KMS-11 (cell line): ENCODE data around the gene CXCL9.
"Not testable (repeated sequence)": the region's sequence is repeated elsewhere in the genome, so short reads cannot be mapped to it uniquely, and the experiment has no call there.

Source experiments
- H2AFZ ChIP-seq: fragments of 200-600 bp; sonication (generic); 2 replicates; pipeline ENCODE4 v1.6.1; 2016; ENCODE audit warnings: antibody characterized with exemption, mixed run types, low read depth
- H3K27ac ChIP-seq: fragments of 200-600 bp; sonication (generic); 2 replicates; pipeline ENCODE4 v1.6.1; 2016; ENCODE audit warnings: mild to moderate bottlenecking, mixed run types
- H3K27me3 ChIP-seq: fragments of 200-600 bp; sonication (generic); 2 replicates; pipeline ENCODE4 v1.6.1; 2017; ENCODE audit warnings: mild to moderate bottlenecking, low read depth, mixed run types, moderate library complexity; ENCODE audit not compliant: insufficient read depth
- H3K36me3 ChIP-seq: fragments of 200-600 bp; sonication (generic); 2 replicates; pipeline ENCODE4 v1.6.1; 2017; ENCODE audit warnings: mild to moderate bottlenecking, mixed run types; ENCODE audit not compliant: insufficient read depth
- H3K4me1 ChIP-seq: fragments of 200-600 bp; sonication (generic); 2 replicates; pipeline ENCODE4 v1.6.1; 2016; ENCODE audit warnings: mild to moderate bottlenecking, low read depth, mixed run types; ENCODE audit not compliant: poor library complexity, severe bottlenecking
- H3K4me2 ChIP-seq: fragments of 200-600 bp; sonication (generic); 2 replicates; pipeline ENCODE4 v1.7.0; 2016; ENCODE audit warnings: mild to moderate bottlenecking, mixed run types
- H3K4me3 ChIP-seq: fragments of 200-600 bp; sonication (generic); IDR thresholded peaks from 2 replicates; pipeline ENCODE4 v1.6.1; 2017; ENCODE audit warnings: low read depth, low read length, mixed read lengths; ENCODE audit not compliant: insufficient read depth
- H3K79me2 ChIP-seq: fragments of 200-600 bp; sonication (generic); 2 replicates; pipeline ENCODE4 v1.6.1; 2016; ENCODE audit warnings: low read depth, mixed run types; ENCODE audit not compliant: insufficient read depth
- H3K9ac ChIP-seq: fragments of 200-600 bp; sonication (generic); 2 replicates; pipeline ENCODE4 v1.6.1; 2016; ENCODE audit warnings: mild to moderate bottlenecking, mixed run types
- H4K20me1 ChIP-seq: fragments of 200-600 bp; sonication (generic); 2 replicates; pipeline ENCODE4 v1.6.1; 2016; ENCODE audit warnings: mild to moderate bottlenecking, mixed run types; ENCODE audit not compliant: insufficient read depth
- TF ChIP-seq, protein P1 (sequence below): fragments of 200-600 bp; sonication (generic); conservative IDR thresholded peaks from 2 replicates; pipeline ENCODE4 v1.6.1; 2017; ENCODE audit warnings: low read depth, mild to moderate bottlenecking, antibody characterized with exemption, low read length, moderate library complexity, mixed read lengths

The CXCL9 gene

DNA sequence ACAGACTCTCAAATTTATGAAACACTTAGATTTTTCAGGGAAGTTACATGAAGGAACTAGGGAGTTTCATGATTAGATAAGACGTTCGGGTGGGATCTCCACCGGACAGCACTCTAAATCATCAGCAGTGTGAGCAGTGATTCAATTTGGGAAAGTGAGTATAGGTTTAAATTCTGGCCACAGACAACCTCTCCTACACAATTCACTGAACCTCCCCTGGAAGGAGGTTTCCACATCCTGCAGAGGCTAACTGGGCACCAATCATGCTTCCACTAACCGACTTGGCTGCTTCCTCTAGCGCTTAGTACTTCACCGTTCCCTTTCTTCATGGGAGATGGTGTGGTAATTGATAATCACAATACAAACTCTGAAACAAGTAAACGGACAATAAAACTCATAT, 5.6 kb downstream of the CXCL9 start:
- Histone ChIP-seq H3K36me3 (no peaks in the 10 kb centered on the region), H3K4me3 (no peak overlapping the region), H3K9ac (no peak overlapping the region), H4K20me1 (no peaks in the 10 kb centered on the region), H3K4me1 (peaks cover 10% of the 10 kb centered on the region), H2AFZ (no peak overlapping the region), H3K79me2 (no peaks in the 10 kb centered on the region), H3K27me3 (no peaks in the 10 kb centered on the region), H3K4me2 (no peak overlapping the region), H3K27ac (no peak overlapping the region)
- TF ChIP-seq, protein P1, sequence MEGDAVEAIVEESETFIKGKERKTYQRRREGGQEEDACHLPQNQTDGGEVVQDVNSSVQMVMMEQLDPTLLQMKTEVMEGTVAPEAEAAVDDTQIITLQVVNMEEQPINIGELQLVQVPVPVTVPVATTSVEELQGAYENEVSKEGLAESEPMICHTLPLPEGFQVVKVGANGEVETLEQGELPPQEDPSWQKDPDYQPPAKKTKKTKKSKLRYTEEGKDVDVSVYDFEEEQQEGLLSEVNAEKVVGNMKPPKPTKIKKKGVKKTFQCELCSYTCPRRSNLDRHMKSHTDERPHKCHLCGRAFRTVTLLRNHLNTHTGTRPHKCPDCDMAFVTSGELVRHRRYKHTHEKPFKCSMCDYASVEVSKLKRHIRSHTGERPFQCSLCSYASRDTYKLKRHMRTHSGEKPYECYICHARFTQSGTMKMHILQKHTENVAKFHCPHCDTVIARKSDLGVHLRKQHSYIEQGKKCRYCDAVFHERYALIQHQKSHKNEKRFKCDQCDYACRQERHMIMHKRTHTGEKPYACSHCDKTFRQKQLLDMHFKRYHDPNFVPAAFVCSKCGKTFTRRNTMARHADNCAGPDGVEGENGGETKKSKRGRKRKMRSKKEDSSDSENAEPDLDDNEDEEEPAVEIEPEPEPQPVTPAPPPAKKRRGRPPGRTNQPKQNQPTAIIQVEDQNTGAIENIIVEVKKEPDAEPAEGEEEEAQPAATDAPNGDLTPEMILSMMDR: no peak

GRCh38 chr4:76000279-76000678, 7.0 kb downstream of the CXCL9 start:
- H3K27me3 ChIP-seq: no peaks in the 10 kb centered on the region

GRCh38 chr4:75998525-75999147, 8.7 kb downstream of the CXCL9 start:
- not testable (repeated sequence) for H3K27ac ChIP-seq, H3K4me1 ChIP-seq, H3K27me3 ChIP-seq, H4K20me1 ChIP-seq, H3K4me3 ChIP-seq, H3K36me3 ChIP-seq, H3K9ac ChIP-seq, H3K79me2 ChIP-seq, H3K4me2 ChIP-seq, H2AFZ ChIP-seq

More at GRCh38 chr4:76000279-76000678, 7.0 kb downstream of the CXCL9 start:
- Histone ChIP-seq H2AFZ (no peak overlapping the region), H4K20me1 (no peaks in the 10 kb centered on the region), H3K36me3 (no peaks in the 10 kb centered on the region), H3K79me2 (no peaks in the 10 kb centered on the region), H3K4me1 (peaks cover 10% of the 10 kb centered on the region), H3K4me3 (no peak overlapping the region), H3K9ac (no peak overlapping the region), H3K4me2 (no peak overlapping the region), H3K27ac (no peak overlapping the region)
- TF ChIP-seq, protein P1: no peak

DNA sequence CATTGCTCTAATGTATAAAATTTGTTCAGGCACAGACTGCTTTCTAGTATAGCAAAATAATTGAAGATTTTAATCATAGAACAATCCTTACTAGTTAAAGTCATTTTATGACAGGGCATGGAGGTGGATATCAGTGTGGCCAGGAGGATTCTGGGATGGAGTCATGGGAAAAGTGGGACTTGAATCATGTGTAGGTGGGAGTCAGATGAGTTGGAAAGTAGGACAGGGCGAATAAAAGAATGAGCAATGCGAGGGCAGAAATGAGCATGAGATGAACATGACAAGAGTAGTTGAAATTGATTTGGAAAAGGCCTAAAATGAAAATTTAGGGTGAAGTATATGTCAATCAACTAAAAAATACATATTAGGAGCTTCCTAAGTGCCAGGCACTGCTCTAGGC, 9.4 kb downstream of the CXCL9 start:
- no peak overlapping the region for H3K4me3 ChIP-seq
- H3K4me1 ChIP-seq: peaks cover 9% of the 10 kb centered on the region
- no peaks in the 10 kb centered on the region for H3K79me2 ChIP-seq
- TF ChIP-seq, protein P1: no peak
- no peak overlapping the region for H2AFZ ChIP-seq
- H4K20me1 ChIP-seq: no peaks in the 10 kb centered on the region
- H3K36me3 ChIP-seq: no peaks in the 10 kb centered on the region
- no peak overlapping the region for H3K27ac ChIP-seq
- no peaks in the 10 kb centered on the region for H3K27me3 ChIP-seq
- H3K4me2 ChIP-seq: no peak overlapping the region
- H3K9ac ChIP-seq: no peak overlapping the region

- Histone ChIP-seq H3K36me3 (no peaks in the 10 kb centered on the region), H3K27me3 (no peaks in the 10 kb centered on the region), H4K20me1 (no peaks in the 10 kb centered on the region), H3K9ac (no peak overlapping the region), H2AFZ (no peak overlapping the region), H3K4me2 (no peak overlapping the region), H3K27ac (no peak overlapping the region), H3K4me1 (peaks cover under 1% of the 10 kb centered on the region), H3K4me3 (no peak overlapping the region), H3K79me2 (no peaks in the 10 kb centered on the region)
- TF ChIP-seq, protein P1: no peak
Measured at GRCh38 chr4:75997081-75997480, 10.2 kb downstream of the CXCL9 start.
